HL-60 (cell line): ENCODE results near the gene SH3RF3.

Experiments used
- DNase-seq, 2 experiments: peaks; one replicate each; pipeline ENCODE4 v3.0.0-alpha.2; 2010 to 2020; ENCODE audit warnings: low read depth in 1 of 2, low spot score in 1 of 2
- H3K27ac ChIP-seq: fragments of 250-450 bp; sonication (Bioruptor Pico); replicated peaks from 2 replicates; pipeline ENCODE4 v1.5.1; 2020; ENCODE audit warnings: mild to moderate bottlenecking, moderate library complexity
- H3K27me3 ChIP-seq: fragments of 250-450 bp; sonication (Bioruptor Pico); 2 replicates; pipeline ENCODE4 v1.5.1; 2021; ENCODE audit warnings: mild to moderate bottlenecking, moderate library complexity; ENCODE audit not compliant: insufficient read depth, poor library complexity, severe bottlenecking
- H3K4me3 ChIP-seq: replicated peaks from 2 replicates; pipeline ENCODE4 v1.5.1; 2011; ENCODE audit warnings: mild to moderate bottlenecking, control low read depth, low read length; ENCODE audit not compliant: insufficient read depth
- CTCF ChIP-seq: IDR thresholded peaks from one replicate; pipeline ENCODE4 v1.5.1; 2011; ENCODE audit warnings: low read length, control low read depth, inconsistent platforms; ENCODE audit not compliant: insufficient read depth
- GABPA ChIP-seq: IDR thresholded peaks from 2 replicates; pipeline ENCODE4 v1.6.1; 2012; ENCODE audit warnings: low read depth
- POLR2AphosphoS5 ChIP-seq: IDR thresholded peaks from 2 replicates; pipeline ENCODE4 v1.6.1; 2012; ENCODE audit warnings: low read depth
- SPI1 ChIP-seq: IDR thresholded peaks from 2 replicates; pipeline ENCODE4 v1.6.1; 2012; ENCODE audit warnings: low read depth, mild to moderate bottlenecking, borderline replicate concordance
- TF ChIP-seq, protein P1 (sequence below): IDR thresholded peaks from 2 replicates; pipeline ENCODE4 v1.6.1; 2012; ENCODE audit warnings: low read depth; ENCODE audit not compliant: insufficient replicate concordance

The SH3RF3 gene

DNA sequence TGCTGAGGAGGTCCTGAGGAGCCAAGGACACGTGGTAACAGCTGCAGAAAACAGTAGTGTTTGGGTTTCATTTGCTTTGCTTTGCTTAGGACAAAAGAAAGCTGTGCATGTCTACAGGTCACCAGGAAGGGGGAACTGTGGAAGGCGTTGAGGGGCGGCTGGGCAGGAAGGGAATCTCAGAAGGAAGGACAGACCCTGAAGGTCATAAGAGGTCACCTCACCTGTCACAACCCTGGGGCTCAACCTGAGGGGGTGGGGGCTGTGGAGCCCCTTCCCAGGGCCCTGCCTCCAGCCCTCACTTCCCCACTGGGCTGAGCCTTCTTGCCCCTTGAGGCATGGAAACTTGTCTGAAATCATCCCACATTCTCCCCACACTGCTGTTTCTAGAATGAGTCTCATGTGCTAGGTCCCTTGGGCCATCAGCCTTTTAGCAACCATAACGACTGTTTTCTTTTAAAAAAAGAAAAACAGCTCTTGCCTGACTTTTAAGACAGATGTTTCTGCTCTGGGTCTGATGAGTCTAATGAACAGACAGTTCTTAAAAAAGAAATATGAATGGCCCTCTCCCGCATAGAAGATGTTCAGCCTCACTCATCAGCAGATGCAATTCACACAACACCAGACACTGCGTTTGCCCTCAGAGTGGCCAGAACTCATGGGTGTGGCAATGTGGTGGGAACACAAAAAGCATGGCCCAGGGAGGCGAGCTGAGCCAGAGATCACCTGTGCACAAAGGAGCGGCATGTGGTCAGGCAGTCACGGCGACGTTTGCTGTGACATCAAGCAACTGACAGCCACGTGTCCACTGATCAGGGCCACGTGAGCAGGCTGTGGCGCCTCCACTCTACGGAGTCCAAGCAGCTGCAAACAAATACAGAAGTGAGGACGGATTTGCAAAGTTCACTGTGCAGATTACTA lies 400.8 kb downstream of the SH3RF3 start:
- TF ChIP-seq, protein P1, sequence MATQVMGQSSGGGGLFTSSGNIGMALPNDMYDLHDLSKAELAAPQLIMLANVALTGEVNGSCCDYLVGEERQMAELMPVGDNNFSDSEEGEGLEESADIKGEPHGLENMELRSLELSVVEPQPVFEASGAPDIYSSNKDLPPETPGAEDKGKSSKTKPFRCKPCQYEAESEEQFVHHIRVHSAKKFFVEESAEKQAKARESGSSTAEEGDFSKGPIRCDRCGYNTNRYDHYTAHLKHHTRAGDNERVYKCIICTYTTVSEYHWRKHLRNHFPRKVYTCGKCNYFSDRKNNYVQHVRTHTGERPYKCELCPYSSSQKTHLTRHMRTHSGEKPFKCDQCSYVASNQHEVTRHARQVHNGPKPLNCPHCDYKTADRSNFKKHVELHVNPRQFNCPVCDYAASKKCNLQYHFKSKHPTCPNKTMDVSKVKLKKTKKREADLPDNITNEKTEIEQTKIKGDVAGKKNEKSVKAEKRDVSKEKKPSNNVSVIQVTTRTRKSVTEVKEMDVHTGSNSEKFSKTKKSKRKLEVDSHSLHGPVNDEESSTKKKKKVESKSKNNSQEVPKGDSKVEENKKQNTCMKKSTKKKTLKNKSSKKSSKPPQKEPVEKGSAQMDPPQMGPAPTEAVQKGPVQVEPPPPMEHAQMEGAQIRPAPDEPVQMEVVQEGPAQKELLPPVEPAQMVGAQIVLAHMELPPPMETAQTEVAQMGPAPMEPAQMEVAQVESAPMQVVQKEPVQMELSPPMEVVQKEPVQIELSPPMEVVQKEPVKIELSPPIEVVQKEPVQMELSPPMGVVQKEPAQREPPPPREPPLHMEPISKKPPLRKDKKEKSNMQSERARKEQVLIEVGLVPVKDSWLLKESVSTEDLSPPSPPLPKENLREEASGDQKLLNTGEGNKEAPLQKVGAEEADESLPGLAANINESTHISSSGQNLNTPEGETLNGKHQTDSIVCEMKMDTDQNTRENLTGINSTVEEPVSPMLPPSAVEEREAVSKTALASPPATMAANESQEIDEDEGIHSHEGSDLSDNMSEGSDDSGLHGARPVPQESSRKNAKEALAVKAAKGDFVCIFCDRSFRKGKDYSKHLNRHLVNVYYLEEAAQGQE = no peak
- TF ChIP-seq CTCF (no peak), POLR2AphosphoS5 (no peak), GABPA (no peak), SPI1 (no peak)
- H3K27me3 ChIP-seq = peaks cover 6% of the 10 kb centered on the region
- DNase-seq = no peak
- no peak overlapping the region for H3K4me3 ChIP-seq
- H3K27ac ChIP-seq = no peak overlapping the region

DNA sequence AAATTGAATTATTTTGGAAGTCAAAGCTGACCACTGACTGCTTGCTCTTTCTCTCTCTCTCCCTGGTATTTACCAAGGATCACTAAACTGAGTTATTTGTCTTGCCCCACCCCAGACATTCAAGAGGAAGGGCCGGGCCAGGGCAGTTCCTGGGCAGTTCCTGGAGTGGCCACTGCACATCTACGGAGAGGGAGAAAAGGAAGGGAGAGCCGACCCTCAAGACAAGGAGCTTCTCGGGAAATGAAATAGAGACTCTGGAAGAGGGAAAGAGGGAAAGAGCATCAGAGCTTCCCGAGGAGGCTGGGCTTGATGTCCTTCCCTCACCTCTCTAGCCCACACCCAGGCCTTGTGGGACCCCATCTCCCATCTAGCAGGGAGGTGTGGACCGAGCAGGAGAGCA lies 401.7 kb downstream of the SH3RF3 start:
- DNase-seq = no peak
- Histone ChIP-seq H3K27ac (no peak overlapping the region), H3K4me3 (no peak overlapping the region), H3K27me3 (peaks cover 6% of the 10 kb centered on the region)
- TF ChIP-seq, protein P1 = no peak
- TF ChIP-seq CTCF = no peak
- TF ChIP-seq SPI1 = no peak
- no peak for TF ChIP-seq POLR2AphosphoS5
- no peak for TF ChIP-seq GABPA

DNA sequence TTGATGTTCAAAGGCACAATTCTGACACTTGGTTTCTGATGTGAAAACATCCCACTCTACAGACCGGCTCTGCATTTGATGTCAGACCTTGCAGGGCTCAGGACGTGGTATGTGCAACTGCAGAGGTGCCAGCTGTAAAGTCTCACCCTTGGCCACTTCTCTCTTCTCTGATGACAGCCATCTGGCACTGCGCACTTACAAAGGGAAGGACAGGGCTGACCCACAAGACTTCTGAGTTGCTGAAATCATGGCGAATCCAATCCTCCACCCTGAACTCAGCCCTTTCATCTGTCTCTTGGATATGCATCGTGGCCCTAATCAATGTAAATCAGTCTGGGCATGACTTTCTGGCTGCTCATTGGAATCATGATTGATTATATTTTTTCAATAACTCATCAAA lies 402.2 kb downstream of the SH3RF3 start:
- H3K27ac ChIP-seq = no peak overlapping the region
- no peak overlapping the region for H3K4me3 ChIP-seq
- peaks cover 6% of the 10 kb centered on the region for H3K27me3 ChIP-seq
- no peak for DNase-seq
- TF ChIP-seq, protein P1 = no peak
- TF ChIP-seq GABPA (no peak), CTCF (no peak), POLR2AphosphoS5 (no peak), SPI1 (no peak)
